Stimulated activated CD4-positive, alpha-beta T cell treated with anti-CD3 and anti-CD28 coated beads, Interleukin-2, amount 100 ng/mL, for 48 hours (primary cell): ENCODE measurements around the gene MFSD2A.
"Not testable (repeated sequence)": the region's sequence is repeated elsewhere in the genome, so short reads cannot be mapped to it uniquely, and the experiment has no call there.

Source experiments
- DNase-seq, 2 donors: peaks; one replicate each; pipeline ENCODE4 v3.0.0-alpha.2; 2020

MFSD2A gene

DNA sequence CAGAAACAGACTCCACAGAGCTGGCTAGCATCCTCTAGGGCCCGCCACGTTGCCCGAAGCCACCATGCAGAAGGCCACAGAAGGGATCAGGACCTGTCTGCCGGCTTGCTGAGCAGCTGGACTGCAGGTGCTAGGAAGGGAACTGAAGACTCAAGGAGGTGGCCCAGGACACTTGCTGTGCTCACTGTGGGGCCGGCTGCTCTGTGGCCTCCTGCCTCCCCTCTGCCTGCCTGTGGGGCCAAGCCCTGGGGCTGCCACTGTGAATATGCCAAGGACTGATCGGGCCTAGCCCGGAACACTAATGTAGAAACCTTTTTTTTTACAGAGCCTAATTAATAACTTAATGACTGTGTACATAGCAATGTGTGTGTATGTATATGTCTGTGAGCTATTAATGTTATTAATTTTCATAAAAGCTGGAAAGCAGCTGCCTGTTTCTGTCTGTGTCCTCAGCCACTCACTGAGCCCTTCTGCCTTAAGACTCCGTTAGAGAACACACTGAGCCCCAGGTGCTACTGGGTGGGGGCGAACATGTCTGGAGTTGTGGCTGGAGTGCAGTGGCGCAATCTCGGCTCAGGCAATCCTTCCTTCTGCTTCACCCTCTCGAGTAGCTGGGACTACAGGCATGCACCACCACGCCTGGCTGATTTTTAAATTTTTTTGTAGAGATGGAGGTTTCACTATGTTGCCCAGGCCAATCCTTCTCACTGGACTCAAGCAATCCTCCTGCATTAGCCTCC lies 14.8 kb downstream of the MFSD2A start:
- no peak for DNase-seq

DNA sequence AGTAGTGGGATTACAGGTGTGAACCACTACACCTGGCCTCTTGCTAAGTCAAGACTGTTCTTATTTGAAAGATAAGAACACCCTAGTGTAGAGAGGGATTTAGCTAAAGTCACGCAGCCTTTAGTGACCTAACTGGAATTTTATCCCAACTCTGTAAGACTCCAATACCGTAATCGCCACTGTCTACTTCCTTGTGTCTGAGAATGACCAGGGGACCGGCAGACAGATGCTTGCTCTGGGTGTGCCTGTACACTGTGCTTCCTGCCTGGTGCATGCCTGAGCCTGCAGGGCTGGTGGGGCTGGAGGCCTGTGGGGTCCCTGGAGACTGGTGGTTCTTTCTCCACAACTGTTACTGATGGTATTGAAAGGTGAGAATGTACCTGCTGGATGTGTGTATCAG lies 15.3 kb downstream of the MFSD2A start:
- no peak for DNase-seq

DNA sequence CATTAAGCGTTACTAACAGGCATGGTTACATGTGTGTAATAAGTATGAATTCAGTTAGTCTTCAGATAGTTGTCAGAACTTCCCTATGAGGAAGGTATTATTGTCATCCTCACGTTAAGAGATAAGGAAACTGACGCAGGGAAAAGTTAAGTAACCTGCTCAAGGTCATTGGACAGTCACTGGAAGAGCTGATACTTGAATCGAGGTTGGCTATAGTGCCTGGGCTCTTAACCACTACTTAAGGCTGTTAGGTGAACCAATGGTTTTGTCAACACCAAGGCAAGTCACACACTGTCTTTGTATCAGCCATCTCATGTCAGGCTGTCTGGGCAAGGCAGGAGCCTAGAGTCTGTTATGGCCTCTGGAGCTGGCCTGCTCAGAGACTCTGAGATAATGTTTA lies 16.2 kb downstream of the MFSD2A start:
- DNase-seq: no peak

DNA sequence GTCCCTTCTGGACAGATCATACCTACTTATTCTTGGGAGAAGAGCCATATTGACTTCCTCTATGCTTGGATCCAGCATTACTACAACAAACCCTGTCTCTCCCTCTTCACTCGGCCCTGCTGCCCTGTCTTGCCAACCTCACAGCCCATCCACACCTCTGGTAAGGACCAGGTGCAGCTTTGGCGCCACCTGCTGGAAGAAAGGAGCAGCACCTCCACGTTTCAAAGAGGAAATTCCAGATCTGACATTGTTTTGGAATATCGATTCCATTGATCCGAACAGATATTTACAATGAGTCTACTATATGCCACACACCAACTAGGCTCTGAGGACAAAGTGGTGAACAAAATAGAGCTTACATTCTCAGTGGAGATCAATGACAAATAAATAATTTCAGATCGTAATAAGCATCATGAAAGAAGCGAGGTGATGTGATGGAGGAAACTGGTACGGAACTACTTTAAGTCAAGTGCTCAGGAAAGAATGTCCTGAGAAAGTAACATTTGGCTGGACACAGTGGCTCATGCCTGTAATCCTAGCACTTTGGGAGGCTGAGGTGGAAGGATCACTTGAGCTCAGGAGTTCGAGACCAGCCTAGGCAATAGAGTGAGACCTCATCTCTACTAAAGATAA lies 18.7 kb downstream of the MFSD2A start:
- DNase-seq: peak; percentile 71 to 75

DNA sequence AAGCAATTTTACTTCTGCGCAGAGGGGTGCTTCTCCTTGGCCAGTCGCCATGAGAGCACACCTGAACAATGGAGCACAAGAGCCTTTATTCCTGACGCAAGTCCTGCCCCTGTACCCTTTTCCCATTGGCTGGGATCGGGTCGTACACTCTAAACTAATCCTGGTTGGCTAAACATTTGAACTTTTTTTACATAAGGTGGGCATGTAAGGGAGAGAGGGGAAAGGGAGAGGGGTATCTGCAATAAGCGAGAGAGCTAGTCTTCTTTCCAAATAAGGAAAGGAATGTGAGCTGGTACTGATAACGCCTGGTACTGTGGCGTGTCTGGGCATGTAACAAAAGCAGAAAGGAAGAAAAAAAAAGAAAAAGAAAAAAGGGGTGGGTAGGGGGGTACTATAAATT lies 21.8 kb downstream of the MFSD2A start:
- DNase-seq: no peak

DNA sequence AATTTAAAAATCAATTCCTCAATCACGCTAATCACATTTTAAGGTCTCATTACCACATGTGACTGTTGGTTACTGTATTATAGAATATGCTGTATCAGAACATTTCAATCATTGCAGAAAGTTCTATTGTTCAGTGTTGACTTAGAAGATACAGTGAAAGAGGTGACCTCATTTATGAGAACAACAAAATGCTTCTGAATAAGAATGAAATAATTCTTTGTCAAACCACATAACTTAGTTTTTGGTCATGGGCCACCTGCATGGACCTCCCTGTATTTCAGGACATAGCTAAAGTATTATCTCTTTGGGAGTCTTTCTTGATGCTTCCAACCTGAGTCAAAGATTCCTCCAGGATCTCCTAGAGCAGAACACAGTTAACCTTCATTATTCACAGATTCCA lies 22.3 kb downstream of the MFSD2A start:
- no peak for DNase-seq

DNA sequence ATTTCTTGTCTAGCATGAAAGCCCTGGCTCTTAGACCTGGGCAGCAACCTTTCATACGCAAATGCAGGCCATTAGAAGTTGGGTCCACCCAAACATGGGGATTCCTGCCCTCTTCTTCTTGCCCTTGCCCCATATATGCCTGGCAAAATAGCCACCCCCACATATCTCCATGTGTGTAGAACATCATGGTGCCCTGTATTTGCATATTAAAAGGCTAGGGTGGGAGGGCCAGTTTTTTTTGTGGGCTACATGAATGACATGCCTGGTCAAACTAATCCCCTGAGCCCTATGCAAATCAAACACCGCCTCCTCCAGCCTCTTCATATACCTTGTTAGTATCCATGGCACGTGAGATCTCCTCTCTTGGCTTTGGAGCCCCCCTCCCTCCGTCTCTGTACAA lies 24.7 kb downstream of the MFSD2A start:
- DNase-seq: no peak

DNA sequence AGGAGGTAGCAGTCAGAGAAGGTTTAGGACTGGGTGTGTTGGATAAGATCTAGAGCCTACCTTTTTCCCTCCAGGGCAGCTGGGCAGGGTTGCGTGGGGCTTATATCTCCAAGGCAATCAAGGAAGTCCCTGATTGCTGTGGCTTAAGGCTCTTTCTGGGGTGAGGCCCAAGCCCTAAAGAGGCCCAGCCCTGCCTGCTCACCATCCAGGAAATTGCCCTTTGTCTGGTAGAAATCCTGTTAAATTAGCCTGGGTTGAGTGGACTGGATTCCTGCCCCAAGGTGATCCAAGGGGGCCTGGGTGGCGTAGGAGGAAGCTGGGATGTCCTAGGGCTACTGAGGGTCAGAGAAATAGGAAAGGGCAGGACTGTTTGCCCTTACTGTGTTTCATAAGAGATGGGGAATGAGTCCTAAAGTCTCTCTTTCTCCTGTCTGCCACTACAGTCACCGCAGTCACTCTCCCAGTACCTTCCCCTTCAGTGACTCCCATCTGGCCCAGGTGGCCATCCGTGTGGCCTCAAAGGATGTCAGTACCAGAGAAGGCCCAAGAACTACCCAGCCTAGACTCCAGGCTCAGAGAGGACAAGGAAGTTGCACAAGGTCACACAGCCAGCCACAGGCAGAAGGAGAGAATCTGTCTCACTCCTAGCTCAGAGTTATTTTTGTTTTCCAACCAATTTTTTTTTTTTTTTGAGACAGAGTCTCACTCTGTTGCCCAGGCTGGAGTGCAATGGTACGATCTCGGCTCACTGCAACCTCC lies 25.8 kb downstream of the MFSD2A start:
- DNase-seq: no peak

DNA sequence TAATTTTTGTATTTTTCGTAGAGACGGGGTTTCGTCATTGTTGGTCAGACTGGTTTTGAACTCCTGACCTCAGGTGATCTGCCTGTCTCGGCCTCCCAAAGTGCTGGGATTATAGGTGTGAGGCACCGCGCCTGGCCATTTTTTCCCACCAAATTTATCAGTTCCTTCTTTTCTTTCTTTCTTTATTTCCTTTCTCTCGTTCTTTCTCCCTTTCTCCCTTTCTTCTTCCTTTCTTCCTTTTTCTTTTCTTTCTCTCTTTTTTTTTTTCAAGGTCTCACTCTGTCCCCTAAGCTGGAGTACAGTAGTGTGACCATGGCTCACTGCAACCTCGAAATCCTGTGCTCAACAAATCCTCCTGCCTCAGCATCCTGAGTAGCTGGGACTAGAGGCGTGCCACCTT lies 26.4 kb downstream of the MFSD2A start:
- DNase-seq: no peak

DNA sequence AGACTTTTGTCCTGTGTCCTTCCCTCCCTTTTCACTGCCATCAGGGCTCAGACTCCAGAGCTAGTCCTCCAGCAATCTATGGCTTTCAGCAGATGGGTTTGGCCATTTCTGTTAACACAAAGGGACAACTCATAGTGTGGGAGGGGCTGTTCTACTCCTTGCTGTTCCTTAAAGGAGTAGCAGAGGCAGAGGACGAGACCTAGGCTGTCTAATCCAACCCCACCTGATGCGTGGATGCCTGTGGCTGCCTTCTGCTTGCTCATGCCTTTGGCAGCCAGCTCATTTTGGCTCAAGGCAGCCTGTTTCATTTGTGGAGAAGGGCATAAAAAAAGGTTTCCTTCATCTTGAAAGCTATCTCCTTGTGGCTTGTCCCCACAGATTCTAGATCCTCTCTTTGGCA lies 27.0 kb downstream of the MFSD2A start:
- no peak for DNase-seq

DNA sequence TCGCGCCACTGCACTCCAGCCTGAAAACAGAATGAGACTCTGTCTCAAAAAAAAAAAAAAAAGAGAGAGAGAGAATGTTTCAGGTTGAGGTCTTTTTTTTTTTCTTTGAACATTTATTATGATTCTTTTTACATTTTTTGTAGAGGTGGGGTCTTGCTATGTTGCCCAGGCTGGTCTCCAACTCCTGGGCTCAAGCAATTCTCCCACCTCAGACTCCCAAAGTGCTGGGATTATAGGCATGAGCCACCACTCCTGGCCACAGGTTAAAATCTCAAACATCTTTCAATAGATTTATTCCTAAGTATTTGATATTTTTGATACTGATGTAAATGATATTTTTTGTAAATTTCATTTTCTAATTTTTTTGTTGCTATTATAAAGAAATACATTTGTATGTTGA lies 29.5 kb downstream of the MFSD2A start:
- not testable (repeated sequence) for DNase-seq

DNA sequence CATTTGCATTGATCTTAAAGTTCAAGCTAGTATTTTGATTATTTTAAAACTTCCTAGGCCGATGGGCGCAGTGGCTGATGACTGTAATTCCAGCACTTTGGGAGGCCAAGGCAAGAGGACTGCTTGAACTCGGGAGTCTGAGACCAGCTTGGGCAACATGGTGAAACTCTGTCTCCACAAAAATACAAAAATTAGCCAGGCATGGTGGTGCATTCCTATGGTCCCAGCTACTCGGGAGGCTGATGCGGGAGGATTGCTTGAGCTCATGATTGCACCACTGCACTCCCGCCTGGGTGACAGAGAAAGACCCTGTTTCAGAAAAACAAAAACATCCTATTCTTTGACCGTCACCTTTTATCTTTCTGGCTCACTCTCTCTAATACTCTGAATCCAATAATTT lies 30.0 kb downstream of the MFSD2A start:
- no peak for DNase-seq

DNA sequence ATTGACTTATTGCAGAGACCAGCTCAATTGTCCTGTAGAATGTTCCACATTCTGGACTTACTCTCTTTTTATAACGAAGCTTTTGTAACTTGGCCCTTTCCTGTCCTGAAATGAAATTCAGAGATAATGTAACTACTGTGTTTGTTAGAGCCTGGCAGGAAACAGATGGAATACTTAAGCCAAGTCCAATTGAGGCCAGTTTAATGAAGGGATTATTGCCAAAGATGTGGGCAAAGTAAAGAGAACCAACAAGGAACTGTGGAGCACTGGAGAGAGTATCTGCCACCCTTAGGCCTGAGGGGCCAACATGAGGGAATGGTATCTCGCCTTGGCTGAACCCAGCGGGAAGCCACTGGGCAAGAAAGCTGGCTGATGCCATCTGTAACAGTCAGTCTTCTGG lies 32.9 kb downstream of the MFSD2A start:
- DNase-seq: no peak

DNA sequence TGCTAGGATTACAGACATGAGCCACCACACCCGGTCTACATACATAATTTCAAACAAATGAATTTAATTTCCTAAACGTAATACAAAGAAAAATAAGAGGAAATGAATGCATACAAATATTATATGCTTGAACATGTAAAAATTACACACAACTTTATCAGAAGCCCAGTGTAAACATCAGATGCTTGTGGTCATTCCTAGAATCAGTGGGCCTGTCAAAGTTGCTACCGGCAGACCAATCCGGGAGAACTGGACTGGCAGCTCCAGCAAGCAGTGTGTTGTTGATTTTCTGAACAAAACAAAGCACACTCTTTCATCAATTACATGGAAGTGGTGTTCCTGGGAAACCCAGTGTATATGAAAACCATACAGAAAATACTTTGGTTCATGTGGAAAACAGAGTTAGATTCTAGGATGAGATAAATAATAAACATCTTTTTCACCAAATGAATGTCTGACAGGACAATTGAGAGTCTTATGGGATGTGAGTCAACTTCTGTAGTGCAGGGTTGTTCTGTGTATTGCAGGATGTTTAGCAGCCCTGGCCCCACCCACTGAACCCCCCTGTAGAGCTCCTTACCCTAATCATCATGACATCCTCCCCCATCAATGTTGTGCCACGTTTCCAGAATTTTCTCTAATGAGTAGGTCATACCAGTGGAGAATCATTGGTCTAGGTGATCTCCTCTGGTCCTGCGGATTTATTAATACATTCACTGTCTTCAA lies 33.8 kb downstream of the MFSD2A start:
- DNase-seq: no peak

DNA sequence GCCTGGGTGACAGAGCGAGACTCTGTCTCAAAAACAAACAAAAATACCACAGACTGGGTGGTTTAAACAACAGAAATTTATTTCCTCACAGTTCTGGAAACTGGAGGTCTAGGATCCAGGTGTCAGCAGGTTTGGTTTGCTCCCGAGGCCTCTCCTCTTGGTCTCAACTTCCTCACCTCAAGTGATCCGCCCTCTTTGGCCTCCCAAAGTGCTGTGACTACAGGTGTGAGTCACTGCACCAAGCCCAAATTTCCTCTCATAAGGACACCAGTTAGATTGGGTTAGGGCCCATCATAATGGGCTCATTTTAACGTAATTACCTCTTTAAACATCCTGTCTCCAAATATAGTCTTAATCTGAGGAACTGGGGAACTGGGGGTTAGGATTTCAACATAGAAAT lies 35.5 kb downstream of the MFSD2A start:
- no peak for DNase-seq

DNA sequence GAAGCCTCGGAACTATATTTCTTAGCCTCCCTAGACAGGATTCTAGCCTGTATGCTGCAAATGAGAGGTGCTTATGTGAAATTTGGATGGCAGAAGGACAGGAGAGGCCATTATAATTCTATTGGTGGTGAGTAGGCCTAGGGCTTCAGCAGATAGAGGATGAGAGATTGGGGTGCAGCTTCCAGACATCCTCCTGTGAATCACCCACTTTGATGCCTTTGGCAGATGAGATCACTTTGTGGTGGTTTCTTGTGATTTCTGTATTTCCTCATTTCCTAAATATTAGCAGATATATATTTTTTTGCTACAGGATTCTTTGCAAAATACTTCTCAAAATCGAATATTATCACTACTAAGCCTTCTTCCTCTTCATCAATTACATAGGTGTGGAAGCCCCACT lies 37.3 kb downstream of the MFSD2A start:
- DNase-seq: no peak

DNA sequence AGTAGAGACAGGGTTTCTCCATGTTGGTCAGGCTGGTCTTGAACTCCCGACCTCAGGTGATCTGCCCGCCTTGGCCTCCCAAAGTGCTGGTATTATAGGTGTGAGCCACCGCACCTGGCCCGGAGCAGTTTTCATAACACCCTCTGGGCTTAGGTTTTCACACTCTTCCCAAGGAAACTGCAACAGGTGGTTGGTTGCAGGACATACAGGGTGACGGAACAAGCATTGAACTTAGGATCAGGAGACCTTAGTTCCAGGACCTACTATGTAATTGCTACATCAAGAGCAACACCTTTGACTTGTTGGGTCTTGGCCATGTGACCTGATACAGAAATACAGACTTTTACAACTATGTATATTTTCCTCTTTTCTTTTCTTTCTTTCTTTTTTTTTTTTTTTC lies 37.9 kb downstream of the MFSD2A start:
- DNase-seq: no peak

DNA sequence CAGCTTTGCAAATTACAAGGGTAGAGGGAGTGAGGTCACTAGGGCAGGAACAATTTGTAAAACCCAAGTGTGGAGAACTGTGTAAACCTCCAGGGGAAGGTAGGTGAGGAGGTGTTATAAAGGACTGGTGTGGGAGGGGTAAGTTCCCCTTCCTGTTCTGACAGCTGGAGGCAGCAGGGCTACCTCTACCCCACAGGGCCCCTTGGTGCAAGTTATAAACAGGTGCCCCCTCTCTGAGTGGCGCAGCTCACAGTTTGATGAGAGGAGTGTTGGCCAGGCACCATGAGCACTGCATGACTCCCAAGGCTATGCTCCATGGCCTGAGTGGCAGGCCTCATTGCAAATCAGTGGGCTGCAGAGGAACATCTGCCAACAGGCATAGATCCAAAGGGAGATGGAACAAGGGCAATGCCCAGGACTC lies 41.0 kb downstream of the MFSD2A start:
- DNase-seq: no peak

DNA sequence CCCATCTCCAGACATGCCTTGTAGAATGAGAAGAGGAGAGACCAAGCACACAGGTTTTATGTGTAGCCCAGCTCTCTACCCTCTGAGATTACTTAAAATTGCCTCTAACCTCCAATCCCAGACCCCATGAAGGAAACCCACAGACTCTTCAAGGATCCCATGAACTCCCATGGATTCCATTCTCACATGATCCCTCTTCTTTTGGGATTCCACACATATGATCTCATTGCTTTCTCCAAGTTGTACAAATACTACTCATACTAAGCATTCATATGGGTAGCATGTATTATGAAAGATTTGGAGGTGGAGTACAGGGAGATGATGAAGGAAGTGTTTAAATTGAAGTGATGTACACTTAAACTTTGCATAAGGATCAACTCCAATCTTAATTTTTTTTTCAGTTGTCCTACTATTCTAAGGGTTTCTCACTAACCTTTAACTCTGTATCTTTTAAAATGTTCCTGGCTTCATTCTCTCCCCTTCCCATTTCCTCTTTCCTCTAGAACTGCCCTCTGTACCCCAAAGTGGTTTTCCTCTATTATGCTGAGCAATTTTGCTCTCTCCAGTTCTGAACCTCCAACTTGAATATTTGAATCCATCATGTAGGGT lies 41.6 kb downstream of the MFSD2A start:
- no peak for DNase-seq

DNA sequence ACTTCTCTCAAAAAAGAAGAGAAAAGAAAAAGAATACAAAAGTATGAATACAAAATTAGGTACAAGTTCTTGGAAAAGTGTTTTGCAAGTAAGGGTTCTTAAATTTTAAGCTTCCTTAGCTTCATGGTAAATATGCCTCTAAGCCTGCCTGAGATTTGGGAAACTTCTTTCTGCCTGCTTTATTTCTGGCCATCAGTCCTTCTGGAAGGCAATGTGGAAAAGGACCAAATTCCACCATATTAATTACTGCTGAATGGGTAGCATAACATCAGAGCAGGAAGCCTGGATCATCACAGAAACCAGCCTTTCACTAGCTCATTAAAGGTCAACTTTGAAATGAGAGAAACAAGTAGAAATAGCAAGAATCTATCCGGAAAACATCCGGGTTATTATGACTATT lies 46.5 kb downstream of the MFSD2A start:
- DNase-seq: no peak

DNA sequence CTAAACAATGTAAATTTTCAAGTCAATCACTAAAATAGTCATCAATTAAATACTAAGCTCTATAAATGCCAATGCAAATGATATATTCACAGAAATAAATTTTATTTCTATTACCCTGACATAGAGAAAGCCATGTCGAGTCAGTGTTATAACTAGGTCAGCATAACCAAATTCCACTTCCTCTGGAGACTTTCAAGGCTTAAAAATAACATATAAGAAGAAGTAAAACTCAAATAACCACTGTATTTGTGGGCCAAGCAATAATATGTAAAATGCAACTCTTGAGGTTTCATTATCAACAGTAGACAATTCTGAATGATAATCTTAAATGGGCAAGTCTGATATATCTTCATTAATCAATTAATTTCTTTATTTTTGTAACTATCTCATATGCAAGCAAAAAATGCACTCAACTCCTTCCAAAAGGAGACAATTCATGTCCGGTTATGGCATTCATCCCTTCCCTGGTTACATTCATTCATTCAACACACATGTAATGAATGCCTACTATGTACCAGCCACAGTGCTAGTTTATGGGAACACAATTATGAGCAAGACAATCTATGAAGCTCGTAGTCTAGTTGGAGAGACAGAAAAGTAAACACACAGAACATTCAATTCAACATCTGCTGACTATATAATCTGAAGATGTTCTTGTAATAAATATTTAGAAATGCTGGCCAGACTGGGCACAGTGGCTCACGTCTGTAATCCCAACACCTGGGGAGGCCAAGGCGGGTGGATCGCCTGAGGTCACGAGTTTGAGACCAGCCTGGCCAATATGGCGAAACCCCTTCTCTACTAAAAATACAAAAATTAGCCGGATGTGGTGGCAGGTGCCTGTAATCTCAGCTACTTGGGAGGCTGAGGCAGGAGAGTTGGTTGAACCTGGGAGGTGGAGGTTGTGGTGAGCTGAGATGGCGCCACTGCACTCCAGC lies 48.5 kb downstream of the MFSD2A start:
- no peak for DNase-seq

DNA sequence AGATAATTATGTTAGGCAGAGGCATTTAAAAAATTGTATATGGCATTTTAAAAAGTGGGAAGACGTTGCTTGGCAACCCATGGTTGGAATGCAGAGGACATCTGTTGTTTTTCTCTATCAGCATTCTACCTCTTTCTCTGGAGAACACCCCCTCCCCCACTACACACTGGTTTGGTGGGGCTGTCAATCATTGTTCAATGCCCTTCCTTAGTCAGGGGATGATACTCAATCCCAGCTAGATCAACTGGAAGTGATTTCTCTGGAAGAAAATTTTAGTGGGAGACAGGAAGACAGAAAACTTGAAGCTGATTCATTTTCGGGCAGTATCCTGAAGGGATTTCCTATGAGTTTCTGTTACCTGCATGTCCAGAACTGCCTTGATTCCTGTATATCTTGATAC lies 49.9 kb downstream of the MFSD2A start:
- DNase-seq: no peak
